Sciatic nerve (tissue), 2 donors: ENCODE measurements around the gene TAF1D. TPM values are rescaled to one million over a fixed set of nuclear protein-coding genes. Genes with fewer than 3 reads are reported as not detected.
A peak's percentile ranks its signal among the peaks of the same experiment; 100 is the strongest.
"Not testable (repeated sequence)": the region's sequence is repeated elsewhere in the genome, so short reads cannot be mapped to it uniquely, and the experiment has no call there.

ENCODE experiments used
- ATAC-seq: fragments of 200-7000 bp; cut with Tn5 transposase; one replicate; pipeline ENCODE4 v1.9.1; 2020; ENCODE audit warnings: mild to moderate bottlenecking, moderate library complexity
- DNase-seq: peaks from one replicate; pipeline ENCODE4 v3.0.0-alpha.2; 2020; ENCODE audit warnings: low spot score
- intact Hi-C: fragments of 100-400 bp; cut with DNase I; formaldehyde crosslinking; loops from one replicate; pipeline ENCODE4 v1.14.2; 2022
- total RNA-seq: library from RNA; stranded (reverse); fragmentation: NEBNext Ultra II Directional; extraction: Animal tissue kit (Norgen Biotek cat#: 25700); gene quantifications from one replicate; pipeline ENCODE4 v1.2.1, GENCODE V29; 2021
- donor health status: DM: no; HTN: no; CAD: no.
- donor health status: DM: no; HTN: no; CAD: no.

The TAF1D gene
- total RNA-seq: 121 TPM

- intact Hi-C loops: no loop called here
- peak; percentile 99 for ATAC-seq
- peak; percentile 99 for DNase-seq
These were observed at the start of gene TAF1D, which contains the start of gene C11orf54 for GRCh38 chr11:93741094-93741881. Gene TAF1D, minus strand, starts transcription at chr11:93741495. Its CDS starts 2,191 bp downstream, at chr11:93739304. Gene C11orf54, plus strand, starts transcription at chr11:93741672. Its CDS starts 5,722 bp downstream, at chr11:93747394.

GRCh38 chr11:93784935-93785360, 43.7 kb upstream of the TAF1D start:
- ATAC-seq: no peak
- intact Hi-C loops: no loop called here
- no peak for DNase-seq

- peak; percentile 95 for DNase-seq
- intact Hi-C loops: no loop called here
- ATAC-seq: peak; percentile 100
These were observed 43.0 kb upstream of the TAF1D start, which contains the start of gene MED17 for GRCh38 chr11:93784145-93784934. Gene MED17, plus strand, starts transcription at chr11:93784282. Its CDS starts 232 bp downstream, at chr11:93784514.

GRCh38 chr11:93783765-93784144, 42.5 kb upstream of the TAF1D start:
- DNase-seq (no peak), ATAC-seq (peak; percentile 70)
- intact Hi-C loops: no loop called here

- no peak for ATAC-seq
- DNase-seq: no peak
- intact Hi-C loops: no loop called here
These were observed 42.1 kb upstream of the TAF1D start for GRCh38 chr11:93783362-93783761.

GRCh38 chr11:93775289-93775688, 34.0 kb upstream of the TAF1D start:
- no peak for DNase-seq
- ATAC-seq: no peak
- intact Hi-C loops: no loop called here

GRCh38 chr11:93774560-93774959, 33.3 kb upstream of the TAF1D start:
- ATAC-seq, DNase-seq, intact Hi-C loops: not testable (repeated sequence)

GRCh38 chr11:93773601-93774200, 32.4 kb upstream of the TAF1D start:
- intact Hi-C loops: no loop called here
- ATAC-seq (peak; percentile 22), DNase-seq (no peak)

- intact Hi-C loops: no loop called here
- ATAC-seq: no peak
- DNase-seq: no peak
These were observed 31.8 kb upstream of the TAF1D start for GRCh38 chr11:93773045-93773477.

- no peak for ATAC-seq
- intact Hi-C loops: no loop called here
These were observed 30.8 kb upstream of the TAF1D start for GRCh38 chr11:93772123-93772522.

GRCh38 chr11:93770160-93770559, 28.9 kb upstream of the TAF1D start:
- intact Hi-C loops: no loop called here
- ATAC-seq (no peak), DNase-seq (no peak)

More at GRCh38 chr11:93772123-93772522, 30.8 kb upstream of the TAF1D start:
- DNase-seq: no peak

- ATAC-seq: no peak
- intact Hi-C loops: no loop called here
- DNase-seq: no peak
These were observed 25.7 kb upstream of the TAF1D start for GRCh38 chr11:93767018-93767417.

- DNase-seq (no peak), ATAC-seq (no peak)
- intact Hi-C loops: no loop called here
These were observed 25.2 kb upstream of the TAF1D start for GRCh38 chr11:93766504-93766903.

GRCh38 chr11:93765551-93765950, 24.3 kb upstream of the TAF1D start:
- no peak for ATAC-seq
- intact Hi-C loops: no loop called here
- DNase-seq: no peak

- ATAC-seq (no peak), DNase-seq (no peak)
- intact Hi-C loops: no loop called here
These were observed 20.6 kb upstream of the TAF1D start for GRCh38 chr11:93761910-93762309.

GRCh38 chr11:93759123-93759522, 17.8 kb upstream of the TAF1D start:
- DNase-seq, ATAC-seq, intact Hi-C loops: not testable (repeated sequence)

- intact Hi-C loops: no loop called here
- ATAC-seq: no peak
- no peak for DNase-seq
These were observed 16.9 kb upstream of the TAF1D start for GRCh38 chr11:93757924-93758865.

- intact Hi-C loops: no loop called here
- ATAC-seq (no peak), DNase-seq (no peak)
These were observed 16.0 kb upstream of the TAF1D start for GRCh38 chr11:93757301-93757700.
